GM21717 (cell line): ENCODE results near the gene FAM174C.

ENCODE experiments used
- ATAC-seq: cut with Tn5 transposase; IDR thresholded peaks from one replicate; pipeline ENCODE4 v1.9.1; 2021; ENCODE audit warnings: mild to moderate bottlenecking, moderate library complexity; ENCODE audit not compliant: unreplicated experiment

The FAM174C gene

GRCh38 chr19:1275260-1275975 lies at the start of gene FAM174C:
Gene FAM174C, plus strand, starts transcription at chr19:1275530. Its CDS starts 20 bp downstream, at chr19:1275550.
- peak; percentile 42 for ATAC-seq

DNA sequence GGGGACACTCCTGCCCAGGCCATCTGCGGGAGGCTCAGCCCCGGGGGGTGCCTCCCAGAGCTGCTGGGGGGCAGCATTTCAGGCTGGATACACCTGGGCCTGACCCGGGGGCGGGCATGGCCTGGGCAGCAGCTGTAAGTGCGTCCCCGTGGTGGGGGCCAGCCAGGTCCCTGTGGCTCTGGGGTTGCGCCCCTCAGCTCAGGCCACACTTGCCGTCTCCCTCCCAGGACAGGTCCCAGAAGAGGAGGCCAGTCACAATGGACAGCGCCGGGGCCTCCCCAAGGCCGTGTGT lies 49.2 kb upstream of the FAM174C start:
- ATAC-seq = no peak

GRCh38 chr19:1226522-1227303 lies 48.6 kb upstream of the FAM174C start:
- ATAC-seq = no peak

GRCh38 chr19:1227304-1228054 lies 47.9 kb upstream of the FAM174C start:
- ATAC-seq = no peak

- no peak for ATAC-seq
Measured at GRCh38 chr19:1228161-1228957, 47.0 kb upstream of the FAM174C start.

GRCh38 chr19:1229056-1229923 lies 46.0 kb upstream of the FAM174C start:
- no peak for ATAC-seq

- no peak for ATAC-seq
Measured at GRCh38 chr19:1229924-1230782, 45.2 kb upstream of the FAM174C start.

DNA sequence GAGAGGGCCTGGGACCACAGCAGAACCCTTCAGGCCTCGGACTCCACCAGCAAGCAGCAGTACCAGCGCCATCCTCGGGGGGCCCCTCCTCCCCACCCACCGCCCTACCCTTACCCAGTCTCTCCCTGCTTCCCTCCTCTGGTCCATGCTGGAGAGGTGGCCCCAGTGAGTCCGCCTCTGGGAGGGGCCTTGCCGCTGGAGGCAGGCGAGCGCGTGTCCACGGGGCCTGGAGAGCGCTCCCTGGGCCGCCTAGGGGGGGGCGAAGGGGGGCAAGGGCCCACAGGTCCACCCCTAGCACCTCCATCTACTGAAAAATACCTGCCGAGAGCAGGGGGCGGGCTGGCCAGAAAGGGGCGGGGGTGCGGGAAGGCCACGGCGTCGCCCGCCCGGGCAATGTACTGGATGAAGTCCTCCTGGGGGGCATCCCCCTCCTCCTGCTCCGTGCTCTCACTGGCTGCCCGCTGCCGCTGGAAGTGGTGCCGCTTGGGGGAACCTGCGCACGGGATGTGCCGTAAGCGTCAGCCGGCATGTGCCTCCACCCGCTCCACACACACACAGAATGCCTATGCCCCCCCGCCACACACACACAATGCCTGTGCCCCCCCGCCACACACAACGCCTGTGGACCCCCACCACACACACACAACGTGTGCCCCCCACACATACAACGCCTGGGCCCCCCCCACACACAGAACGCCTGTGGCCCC lies 44.4 kb upstream of the FAM174C start:
- ATAC-seq = no peak

- ATAC-seq = no peak
Measured at GRCh38 chr19:1231729-1232637, 43.3 kb upstream of the FAM174C start.

DNA sequence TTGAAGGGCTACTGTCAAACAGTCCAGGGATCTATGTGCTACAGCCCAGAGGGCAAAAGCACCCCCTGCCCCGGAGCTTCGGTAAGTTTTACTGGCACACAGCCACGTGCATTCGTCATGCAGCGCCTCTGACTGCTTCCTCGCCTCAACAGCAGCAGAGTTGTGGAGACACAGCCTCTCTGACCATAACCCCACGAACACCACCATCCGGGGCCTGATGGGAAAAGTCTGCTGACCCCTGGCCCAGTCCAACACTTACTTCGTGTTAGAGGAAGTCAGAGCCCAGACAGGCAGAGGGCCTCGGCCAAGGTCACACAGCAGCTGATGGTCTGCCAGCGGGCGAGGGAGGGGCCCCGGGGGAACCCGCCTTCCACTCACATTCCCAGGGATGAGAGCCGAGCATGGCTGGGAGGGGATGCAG lies 42.7 kb upstream of the FAM174C start:
- no peak for ATAC-seq

GRCh38 chr19:1233115-1233667 lies 42.1 kb upstream of the FAM174C start:
- ATAC-seq = no peak

DNA sequence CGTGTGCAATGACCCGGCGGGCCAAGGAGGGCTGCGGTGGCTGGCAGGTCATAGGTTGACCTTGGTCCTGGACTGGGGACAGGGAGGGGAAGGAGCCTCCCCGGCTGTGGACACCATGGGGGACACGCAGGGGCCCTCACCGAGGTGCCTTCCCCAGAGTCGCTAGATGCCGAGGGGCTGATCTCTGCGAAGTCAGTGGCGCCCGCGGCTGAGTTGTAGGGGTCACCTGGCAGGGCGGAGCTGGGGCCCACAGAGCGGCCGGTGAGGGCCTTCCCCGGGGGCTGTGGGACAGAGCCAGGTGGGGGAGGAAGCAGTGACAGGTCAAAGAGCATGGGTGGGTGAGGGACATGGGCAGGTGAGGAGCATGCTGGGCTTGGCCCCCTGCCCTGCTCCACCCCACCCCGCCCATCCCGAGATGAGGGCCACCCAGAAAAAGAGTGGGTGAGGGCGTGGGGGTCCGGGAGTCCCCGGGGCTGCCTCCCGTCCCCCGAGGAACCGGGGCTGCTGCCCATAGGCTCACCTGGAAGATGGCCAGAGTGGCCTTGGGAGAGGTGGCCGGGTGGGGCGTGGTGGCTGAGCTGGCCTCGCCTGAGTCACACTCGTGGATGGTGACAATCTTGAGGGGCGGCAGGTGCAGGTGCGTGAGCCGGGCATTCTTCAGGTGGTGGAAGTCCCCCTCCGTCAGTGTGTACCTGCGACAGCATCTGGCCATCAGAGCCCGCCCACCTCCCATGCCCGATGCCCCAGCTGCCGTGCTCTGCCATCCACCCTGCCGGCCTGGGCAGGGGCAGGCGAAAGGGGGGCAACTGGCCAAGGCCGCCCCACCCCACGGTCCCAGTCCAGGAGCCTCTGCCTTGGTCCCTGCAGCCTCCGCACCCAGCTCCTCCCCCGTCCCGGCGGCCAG lies 41.0 kb upstream of the FAM174C start:
- ATAC-seq = no peak

DNA sequence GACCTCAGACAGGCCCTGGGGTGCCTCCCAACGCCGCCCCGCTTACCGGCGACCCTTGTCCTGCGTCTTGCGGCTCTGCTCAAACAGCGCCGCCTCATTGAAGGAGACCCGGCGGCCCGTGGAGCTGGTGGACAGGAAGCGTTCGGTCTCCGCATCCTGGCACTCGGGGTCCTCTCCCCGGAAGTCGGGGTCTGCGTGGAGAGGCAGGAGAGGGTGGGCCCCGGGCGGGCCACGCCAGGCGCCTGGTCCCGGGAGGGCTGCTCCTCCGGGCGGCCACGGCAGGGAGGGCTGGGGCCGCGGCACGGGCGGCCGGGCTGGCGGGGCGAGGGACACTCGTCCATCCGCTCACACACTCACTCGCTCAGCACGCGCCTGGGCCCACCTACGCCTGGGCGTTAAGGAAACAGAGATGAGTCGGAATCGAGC lies 40.4 kb upstream of the FAM174C start:
- no peak for ATAC-seq

GRCh38 chr19:1235625-1236538 lies 39.4 kb upstream of the FAM174C start:
- no peak for ATAC-seq

DNA sequence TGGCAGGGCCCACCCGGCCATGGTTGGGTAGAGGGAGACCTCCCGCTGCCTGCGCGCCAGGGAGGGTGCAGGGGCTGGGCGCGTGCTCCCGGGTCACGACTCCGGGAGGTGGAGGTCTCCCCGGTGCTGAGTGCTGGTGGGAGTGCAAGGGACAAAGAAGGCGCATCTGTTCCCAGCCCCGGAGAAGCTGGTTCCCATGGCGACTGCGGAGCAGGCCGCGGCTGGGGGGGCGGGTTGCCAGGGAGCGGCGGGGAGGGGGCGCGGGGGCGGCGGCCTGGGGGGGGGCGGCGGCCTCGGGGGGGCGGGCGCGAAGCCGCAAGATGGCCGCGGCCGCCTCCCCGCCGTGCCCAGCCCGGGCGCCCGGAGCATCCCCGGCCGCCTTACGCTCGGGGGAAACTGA lies 38.8 kb upstream of the FAM174C start:
- ATAC-seq = no peak
